Neuronal stem cell (in vitro differentiated cells): Measurements from ENCODE around the gene FLT4.
"Not testable (repeated sequence)": the region's sequence is repeated elsewhere in the genome, so short reads cannot be mapped to it uniquely, and the experiment has no call there.

ENCODE experiments used
- DNase-seq: peaks from one replicate; pipeline ENCODE4 v3.0.0-alpha.2; 2013; ENCODE audit warnings: low spot score
- H2AFZ ChIP-seq: one replicate; pipeline ENCODE4 v1.6.1; 2013; ENCODE audit warnings: mild to moderate bottlenecking, low read length, inconsistent platforms
- H2AK5ac ChIP-seq: 2 replicates; pipeline ENCODE4 v1.6.1; 2013; ENCODE audit warnings: low read depth, mild to moderate bottlenecking, inconsistent platforms, low read length, moderate library complexity, mixed read lengths
- H2BK120ac ChIP-seq: 2 replicates; pipeline ENCODE4 v1.6.1; 2013; ENCODE audit warnings: low read depth, mild to moderate bottlenecking, inconsistent platforms, low read length, moderate library complexity, mixed read lengths
- H2BK12ac ChIP-seq: one replicate; pipeline ENCODE4 v1.6.1; 2013; ENCODE audit warnings: low read length, inconsistent platforms
- H2BK15ac ChIP-seq: 2 replicates; pipeline ENCODE4 v1.6.1; 2013; ENCODE audit warnings: mild to moderate bottlenecking, low read length, inconsistent platforms, mixed read lengths
- H2BK5ac ChIP-seq: one replicate; pipeline ENCODE4 v1.6.1; 2013; ENCODE audit warnings: inconsistent platforms, mild to moderate bottlenecking, low read length, moderate library complexity
- H3K14ac ChIP-seq: one replicate; pipeline ENCODE4 v1.6.1; 2013; ENCODE audit warnings: low read length, inconsistent platforms
- H3K18ac ChIP-seq: 2 replicates; pipeline ENCODE4 v1.6.1; 2013; ENCODE audit warnings: low read length, inconsistent platforms
- H3K23ac ChIP-seq: 2 replicates; pipeline ENCODE4 v1.6.1; 2013; ENCODE audit warnings: low read depth, mild to moderate bottlenecking, mixed read lengths, low read length, inconsistent platforms; ENCODE audit not compliant: poor library complexity
- H3K27ac ChIP-seq: replicated peaks from 3 replicates; pipeline ENCODE4 v1.5.1; 2013; ENCODE audit warnings: low read length, inconsistent platforms
- H3K27me3 ChIP-seq, 3 experiments: 2 replicates each; pipeline ENCODE4 v1.6.1; 2013; ENCODE audit warnings: low read length in 3 of 3, mild to moderate bottlenecking in 2 of 3, inconsistent platforms in 1 of 3, low read depth in 1 of 3, mixed read lengths in 1 of 3, moderate library complexity in 1 of 3; ENCODE audit not compliant: control insufficient read depth in 3 of 3, insufficient read depth in 3 of 3
- H3K36me3 ChIP-seq, 2 donors: replicated peaks in 1 of 2; 2 replicates each; pipeline ENCODE4 v1.6.1; 2013; ENCODE audit warnings: low read length in 2 of 2; ENCODE audit not compliant: control insufficient read depth in 2 of 2, insufficient read depth in 2 of 2
- H3K4ac ChIP-seq: 2 replicates; pipeline ENCODE4 v1.6.1; 2013; ENCODE audit warnings: inconsistent platforms, mild to moderate bottlenecking, low read length, moderate library complexity
- H3K4me1 ChIP-seq, 2 donors: 1 replicate in 1 of 2; 2 replicates in 1 of 2; pipeline ENCODE4 v1.6.1; 2013; ENCODE audit warnings: low read length in 2 of 2, low read depth in 1 of 2; ENCODE audit not compliant: control insufficient read depth in 2 of 2, insufficient read depth in 1 of 2
- H3K4me2 ChIP-seq: one replicate; pipeline ENCODE4 v1.6.1; 2013; ENCODE audit warnings: mild to moderate bottlenecking, low read length, inconsistent platforms; ENCODE audit not compliant: insufficient read depth, poor library complexity, severe bottlenecking
- H3K4me3 ChIP-seq, 2 donors: 2 replicates each; pipeline ENCODE4 v1.5.1; 2013; ENCODE audit warnings: low read length in 2 of 2, mild to moderate bottlenecking in 2 of 2, inconsistent platforms in 1 of 2, moderate library complexity in 1 of 2
- H3K79me1 ChIP-seq: one replicate; pipeline ENCODE4 v1.6.1; 2013; ENCODE audit warnings: low read depth, mild to moderate bottlenecking, inconsistent platforms, low read length, moderate library complexity
- H3K9ac ChIP-seq: one replicate; pipeline ENCODE4 v1.6.1; 2013; ENCODE audit warnings: mild to moderate bottlenecking, low read depth, low read length, inconsistent platforms; ENCODE audit not compliant: poor library complexity
- H3K9me3 ChIP-seq, 2 donors: replicated peaks in 1 of 2; 2 replicates each; pipeline versions ENCODE3 to v1.6.1; 2013; ENCODE audit warnings: low read length in 2 of 2, mild to moderate bottlenecking in 2 of 2, inconsistent platforms in 1 of 2, low read depth in 1 of 2, mixed read lengths in 1 of 2, moderate library complexity in 1 of 2; ENCODE audit not compliant: control insufficient read depth in 2 of 2, insufficient read depth in 1 of 2
- H4K8ac ChIP-seq: one replicate; pipeline ENCODE4 v1.6.1; 2013; ENCODE audit warnings: low read depth, mild to moderate bottlenecking, inconsistent platforms, low read length, moderate library complexity
- H4K91ac ChIP-seq: one replicate; pipeline ENCODE4 v1.6.1; 2013; ENCODE audit warnings: low read length, low read depth, mild to moderate bottlenecking, inconsistent platforms; ENCODE audit not compliant: poor library complexity
- WGBS, 2 donors: extraction: QIAGEN DNeasy Blood & Tissue Kit; methylation state at CpG; one replicate each; pipeline ENCODE4 v1.1.7; 2013; ENCODE audit warnings: missing lambda C conversion rate in 2 of 2, mixed read lengths in 1 of 2; ENCODE audit not compliant: insufficient read length in 2 of 2, insufficient replicate concordance in 1 of 2; ENCODE audit errors: extremely low coverage in 2 of 2; 5-methylcytosine and 5-hydroxymethylcytosine counted together

Gene FLT4

DNA sequence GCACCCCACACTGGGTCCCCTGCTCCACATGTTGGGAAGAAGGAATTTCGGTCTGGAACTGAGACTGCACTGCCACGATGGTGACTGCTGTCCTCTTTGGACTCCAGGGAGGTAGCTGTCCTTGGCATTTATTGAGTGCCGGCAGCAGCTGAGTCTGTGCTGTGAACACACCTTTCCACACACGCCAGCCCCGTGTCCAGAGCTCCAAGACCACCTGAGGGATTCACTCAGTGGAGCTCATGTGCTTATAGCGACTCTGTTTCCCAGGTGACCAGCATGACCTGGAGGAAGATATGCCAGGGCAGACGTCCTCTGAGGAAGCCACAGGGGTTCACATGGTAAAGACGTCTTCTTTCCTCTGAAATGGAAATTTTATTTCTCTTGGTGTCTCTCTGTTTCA, 33.2 kb upstream of the FLT4 start:
- no peak overlapping the region for H3K4me2 ChIP-seq
- peak overlapping the region; percentile 51 for H3K18ac ChIP-seq
- no peak overlapping the region for H2BK12ac ChIP-seq
- no peak overlapping the region for H2BK5ac ChIP-seq
- no peak overlapping the region for H2AFZ ChIP-seq
- H3K9me3 ChIP-seq = peaks cover 3% of the 10 kb centered on the region in 2 donors
- H3K27me3 ChIP-seq = peaks cover 0 to 7% (median 0%) of the 10 kb centered on the region in 3 experiments
- no peak overlapping the region for H3K9ac ChIP-seq
- no peak overlapping the region for H2BK15ac ChIP-seq
- H3K79me1 ChIP-seq = no peaks in the 10 kb centered on the region
- H3K14ac ChIP-seq = no peak overlapping the region
- no CpG with 5 or more reads among the region's 8 CpGs for WGBS, 2 donors
- no peak overlapping the region for H3K4ac ChIP-seq
- H4K91ac ChIP-seq = no peak overlapping the region
- no peak overlapping the region for H2AK5ac ChIP-seq
- H4K8ac ChIP-seq = no peak overlapping the region
- no peaks in the 10 kb centered on the region for H3K4me1 ChIP-seq
- H2BK120ac ChIP-seq = no peak overlapping the region
- DNase-seq = no peak
- H3K27ac ChIP-seq = no peak overlapping the region
- no peak overlapping the region for H3K4me3 ChIP-seq
- H3K36me3 ChIP-seq = no peaks in the 10 kb centered on the region
- no peak overlapping the region for H3K23ac ChIP-seq

DNA sequence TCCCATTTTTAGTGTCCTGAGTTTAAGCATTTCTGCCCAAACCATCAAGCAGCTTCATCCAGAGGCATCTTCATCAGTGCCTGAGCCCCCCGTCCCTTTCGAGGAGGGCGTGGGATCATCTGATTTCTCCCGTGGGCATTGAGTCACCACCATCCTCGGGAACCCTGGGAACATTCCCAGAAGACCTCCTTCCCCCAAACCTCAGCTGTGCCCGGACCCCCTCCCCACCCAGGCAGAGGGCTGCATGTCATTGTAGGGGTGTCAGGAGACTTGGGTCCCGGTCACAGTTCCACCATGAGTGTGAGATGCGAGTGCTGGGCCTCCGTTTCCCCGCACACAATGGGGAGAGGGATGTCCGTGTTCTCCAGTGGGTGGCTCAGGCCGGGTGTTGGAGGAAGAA, 32.6 kb upstream of the FLT4 start:
- not testable (repeated sequence) for H3K4ac ChIP-seq, DNase-seq, H3K18ac ChIP-seq, H3K79me1 ChIP-seq, H2BK5ac ChIP-seq, H3K27me3 ChIP-seq, H3K14ac ChIP-seq, H3K27ac ChIP-seq, H3K4me3 ChIP-seq, H3K4me2 ChIP-seq, H2AFZ ChIP-seq, H4K91ac ChIP-seq, H2AK5ac ChIP-seq, H3K9ac ChIP-seq, H3K4me1 ChIP-seq, H2BK12ac ChIP-seq, H2BK120ac ChIP-seq, H3K36me3 ChIP-seq, H3K23ac ChIP-seq, H3K9me3 ChIP-seq, H2BK15ac ChIP-seq
- peak overlapping the region; percentile 9 for H4K8ac ChIP-seq
- no CpG with 5 or more reads among the region's 12 CpGs for WGBS, 2 donors

DNA sequence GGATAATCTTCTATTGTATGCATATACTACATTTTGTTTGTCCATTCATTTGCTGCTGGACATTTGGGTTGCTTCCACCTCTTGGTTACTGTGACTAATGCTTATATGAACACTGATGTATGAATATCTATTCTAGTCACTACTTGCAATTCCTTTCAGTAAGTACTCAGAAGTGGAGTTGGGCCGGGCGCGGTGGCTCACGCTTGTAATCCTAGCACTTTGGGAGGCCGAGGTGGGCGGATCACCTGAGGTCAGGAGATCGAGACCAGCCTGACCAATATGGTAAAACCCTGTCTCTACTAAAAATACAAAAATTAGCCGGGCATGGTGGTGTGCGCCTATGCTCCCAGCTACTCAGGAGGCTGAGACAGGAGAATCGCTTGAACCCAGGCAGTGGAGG, 28.9 kb upstream of the FLT4 start:
- H3K4me3 ChIP-seq, H3K4me1 ChIP-seq, H4K91ac ChIP-seq, H2AFZ ChIP-seq, H3K18ac ChIP-seq, H2AK5ac ChIP-seq, DNase-seq, H2BK12ac ChIP-seq, H3K79me1 ChIP-seq, H3K9ac ChIP-seq, H2BK5ac ChIP-seq, H3K27ac ChIP-seq, H3K14ac ChIP-seq, H4K8ac ChIP-seq, H3K4ac ChIP-seq, H3K9me3 ChIP-seq, H2BK120ac ChIP-seq, H2BK15ac ChIP-seq, H3K36me3 ChIP-seq, H3K23ac ChIP-seq, H3K4me2 ChIP-seq: not testable (repeated sequence)
- peaks cover 7 to 28% (median 13%) of the 10 kb centered on the region in 3 experiments for H3K27me3 ChIP-seq
- WGBS, 2 donors = no CpG with 5 or more reads among the region's 10 CpGs

DNA sequence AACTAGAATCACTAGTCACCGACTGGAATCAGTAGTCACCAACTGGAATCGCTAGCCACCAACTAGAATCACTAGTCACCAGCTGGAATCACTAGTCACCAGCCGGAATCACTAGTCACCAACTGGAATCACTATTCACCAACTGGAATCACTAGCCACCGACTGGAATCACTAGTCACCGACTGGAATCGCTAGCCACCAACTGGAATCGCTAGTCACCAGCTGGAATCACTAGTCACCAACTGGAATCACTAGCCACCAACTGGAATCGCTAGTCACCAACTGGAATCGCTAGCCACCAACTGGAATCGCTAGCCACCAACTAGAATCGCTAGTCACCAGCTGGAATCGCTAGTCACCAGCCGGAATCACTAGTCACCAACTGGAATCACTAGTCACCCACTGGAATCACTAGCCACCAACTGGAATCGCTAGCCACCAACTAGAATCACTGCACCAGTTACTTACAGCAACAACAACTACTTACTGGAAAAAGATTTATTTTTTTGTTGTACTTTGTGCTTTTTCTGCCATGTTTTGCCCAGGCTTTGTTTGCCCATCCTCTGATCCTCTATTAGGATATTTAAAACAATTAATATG, 25.7 kb upstream of the FLT4 start:
- Histone ChIP-seq H2BK12ac (no peak overlapping the region), H3K18ac (no peak overlapping the region), H2AFZ (no peak overlapping the region), H3K27ac (no peak overlapping the region), H2BK15ac (no peak overlapping the region), H4K91ac (no peak overlapping the region), H2AK5ac (no peak overlapping the region), H3K4ac (no peak overlapping the region), H3K4me1 (peaks cover 2% of the 10 kb centered on the region in 2 donors), H3K9me3 (peaks cover 2 to 3% of the 10 kb centered on the region in 2 donors), H3K27me3 (peaks cover 8 to 49% (median 15%) of the 10 kb centered on the region in 3 experiments), H2BK120ac (no peak overlapping the region), H4K8ac (no peak overlapping the region), H3K9ac (no peak overlapping the region), H3K36me3 (no peaks in the 10 kb centered on the region), H3K4me2 (no peak overlapping the region), H3K79me1 (no peaks in the 10 kb centered on the region), H2BK5ac (no peak overlapping the region), H3K23ac (no peak overlapping the region), H3K14ac (no peak overlapping the region), H3K4me3 (no peak overlapping the region)
- DNase-seq = no peak
- WGBS, 2 donors = no CpG with 5 or more reads among the region's 14 CpGs
